Panc1 (cell line): Measurements from ENCODE around the gene CALCR. TPM values are rescaled to one million over a fixed set of nuclear protein-coding genes. Genes with fewer than 3 reads are reported as not detected.

Experiments
- ATAC-seq: fragments of 200-7000 bp; cut with Tn5 transposase; 2 replicates; pipeline ENCODE4 v1.9.1; 2020; ENCODE audit warnings: mild to moderate bottlenecking, moderate library complexity
- BruUV-seq: library from RNA; stranded (reverse); fragments of 400-500 nt; replicated peaks from 2 replicates; lab custom pipeline; 2021; lab: Mats Ljungman, UMichigan
- CTCF ChIA-PET: fragments of 300-600 bp; sonication (Branson Sonifier 250); formaldehyde crosslinking; loops from one replicate; lab custom pipeline; 2022; ENCODE audit warnings: antibody characterized with exemption; lab: Charles Lee
- POLR2A ChIA-PET: fragments of 300-600 bp; sonication (Branson Sonifier 250); formaldehyde crosslinking; loops from one replicate; lab custom pipeline; 2022; ENCODE audit warnings: antibody characterized with exemption; lab: Charles Lee
- DNase-seq: peaks from one replicate; pipeline ENCODE4 v3.0.0-alpha.2; 2010; ENCODE audit warnings: low read depth, low spot score
- H3K27ac ChIP-seq: 2 replicates; pipeline ENCODE4 v1.5.1; 2011; ENCODE audit warnings: mild to moderate bottlenecking, low read length, inconsistent platforms
- H3K27me3 ChIP-seq: fragments of 200-500 bp; sonication (Bioruptor generic); 2 replicates; pipeline ENCODE4 v1.6.0; 2014; ENCODE audit warnings: low read length, inconsistent platforms; ENCODE audit not compliant: control insufficient read depth, insufficient read depth
- H3K36me3 ChIP-seq: fragments of 200-500 bp; sonication (Bioruptor generic); 2 replicates; pipeline ENCODE4 v1.5.1; 2014; ENCODE audit warnings: inconsistent platforms, mild to moderate bottlenecking, low read length, moderate library complexity; ENCODE audit not compliant: control insufficient read depth, insufficient read depth
- H3K4me1 ChIP-seq: 2 replicates; pipeline ENCODE4 v1.5.1; 2011; ENCODE audit warnings: inconsistent platforms, mild to moderate bottlenecking, low read length, moderate library complexity; ENCODE audit not compliant: control insufficient read depth, insufficient read depth
- H3K4me3 ChIP-seq, 2 experiments: 2 replicates each; pipeline ENCODE4 v1.5.1; 2011 to 2012; ENCODE audit warnings: low read depth in 2 of 2, low read length in 2 of 2, mild to moderate bottlenecking in 2 of 2, inconsistent platforms in 1 of 2, moderate library complexity in 1 of 2
- H3K9me3 ChIP-seq: fragments of 200-500 bp; sonication (Bioruptor generic); 2 replicates; pipeline ENCODE4 v1.5.1; 2014; ENCODE audit warnings: low read depth, mild to moderate bottlenecking, inconsistent platforms, low read length, moderate library complexity; ENCODE audit not compliant: control insufficient read depth, insufficient read depth
- CTCF ChIP-seq: fragments of 450-650 bp; IDR thresholded peaks from 2 replicates; pipeline ENCODE4 v1.5.1; 2017; ENCODE audit warnings: mild to moderate bottlenecking
- POLR2AphosphoS5 ChIP-seq: IDR thresholded peaks from 2 replicates; pipeline ENCODE4 v1.6.1; 2012; ENCODE audit warnings: mild to moderate bottlenecking, low read depth, low read length, moderate library complexity
- REST ChIP-seq, 2 experiments: IDR thresholded peaks; 2 replicates each; pipeline ENCODE4 v1.6.1; 2011 to 2012; ENCODE audit warnings: low read depth in 2 of 2, control low read depth in 1 of 2, low read length in 1 of 2, mild to moderate bottlenecking in 1 of 2, moderate library complexity in 1 of 2; ENCODE audit not compliant: insufficient read depth in 1 of 2
- SIN3A ChIP-seq: IDR thresholded peaks from 2 replicates; pipeline ENCODE4 v1.6.1; 2012; ENCODE audit warnings: low read depth, mild to moderate bottlenecking, low read length, moderate library complexity, borderline replicate concordance; ENCODE audit not compliant: insufficient read depth
- TCF7L2 ChIP-seq: IDR thresholded peaks from 2 replicates; pipeline ENCODE4 v1.6.1; 2011; ENCODE audit warnings: mild to moderate bottlenecking, low read depth, low read length, inconsistent platforms
- in situ Hi-C: cut with HindIII; loops from 2 replicates; pipeline ENCODE4 v1.10.0; 2016; ENCODE audit warnings: low sequenced_read_pairs, low pct_unique_long_range_greater_than_20kb
- intact Hi-C: fragments of 100-400 bp; cut with micrococcal nuclease; formaldehyde crosslinking; loops from one replicate; pipeline ENCODE4 v1.10.0; 2022; ENCODE audit not compliant: unreplicated experiment
- total RNA-seq: library from RNA; stranded (reverse); gene quantifications from one replicate; pipeline ENCODE4 v1.2.1, GENCODE V29; 2021; ENCODE audit not compliant: unreplicated experiment

Gene CALCR
- total RNA-seq, 1 experiment from 2014 or later = 0.10 TPM

GRCh38 chr7:93447509-93447908, 127.0 kb downstream of the CALCR start:
- intact Hi-C loops = no loop called here
- CTCF ChIA-PET = no interaction called here

DNA sequence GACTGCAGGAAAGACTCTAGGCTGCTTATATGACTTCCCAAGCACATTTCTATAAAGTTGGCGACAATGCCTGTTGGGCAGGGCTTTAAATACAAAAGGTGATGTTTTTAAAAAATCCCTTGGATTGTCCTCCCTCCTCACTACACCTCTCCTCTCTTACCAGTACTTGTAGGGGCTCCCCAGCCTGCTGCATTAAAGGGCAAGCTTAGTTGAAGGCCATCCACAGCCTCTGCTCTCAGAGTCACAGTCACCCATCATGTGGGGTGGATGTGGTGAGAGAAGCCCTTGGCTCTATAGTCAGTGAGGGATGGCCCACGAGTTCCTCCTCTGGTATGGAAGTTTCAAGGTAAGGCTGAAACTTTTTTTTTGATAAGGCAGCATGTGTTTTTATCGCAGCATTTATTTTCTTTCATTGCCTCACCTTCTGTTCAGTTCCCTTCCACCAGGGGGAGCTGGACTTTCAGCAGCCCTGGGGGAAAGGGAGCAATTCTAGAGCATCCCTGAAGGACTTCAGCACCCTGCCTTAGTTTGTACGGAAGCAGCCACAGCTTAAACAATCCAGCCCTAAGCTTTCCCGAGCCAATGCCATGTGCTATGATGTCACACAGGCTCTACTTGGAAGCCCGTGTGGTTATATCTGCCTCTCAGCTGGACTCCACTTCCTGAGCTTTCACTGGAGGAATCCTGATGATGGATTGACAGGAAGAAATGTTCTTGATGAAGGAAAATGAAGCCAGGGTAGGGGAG, 131.9 kb downstream of the CALCR start:
- ATAC-seq (no peak), DNase-seq (peak; percentile 15)
- Histone ChIP-seq H3K4me1 (no peaks in the 10 kb centered on the region), H3K9me3 (no peaks in the 10 kb centered on the region), H3K27me3 (no peaks in the 10 kb centered on the region; the same call in 1 of the 2 replicates), H3K4me3 (no peak overlapping the region), H3K27ac (no peak overlapping the region), H3K36me3 (no peaks in the 10 kb centered on the region)
- ChIA-PET CTCF (no interaction called here), POLR2A (no interaction called here)
- in situ Hi-C loops (no loop called here), intact Hi-C loops (no loop called here)
- no peak for TF ChIP-seq POLR2AphosphoS5
- peak; percentile 77 for TF ChIP-seq CTCF
- no peak for TF ChIP-seq SIN3A
- TF ChIP-seq TCF7L2 = no peak
- BruUV-seq = no TSS peak

More at GRCh38 chr7:93447509-93447908, 127.0 kb downstream of the CALCR start:
- Histone ChIP-seq H3K27ac (no peak overlapping the region), H3K4me1 (no peaks in the 10 kb centered on the region), H3K4me3 (no peak overlapping the region), H3K36me3 (no peaks in the 10 kb centered on the region), H3K27me3 (no peaks in the 10 kb centered on the region; the same call in 1 of the 2 replicates), H3K9me3 (no peaks in the 10 kb centered on the region)
- DNase-seq = no peak
- POLR2A ChIA-PET = no interaction called here
- no peak for ATAC-seq
- TF ChIP-seq REST (IDR thresholded peaks at IDR 0.05; ENCODE audit: insufficient read depth in 1 of 2, low read depth in 2 of 2, low read length in 1 of 2) (no peak), SIN3A (no peak), CTCF (no peak)
- in situ Hi-C loops = no loop called here
- BruUV-seq = no TSS peak
